WTC11 (cell line): Measurements from ENCODE around the gene NECTIN2. TPM values are rescaled to one million over a fixed set of nuclear protein-coding genes. Genes with fewer than 3 reads are reported as not detected.

ENCODE experiments used
- ATAC-seq: fragments of 200-7000 bp; cut with Tn5 transposase; 2 replicates; pipeline ENCODE4 v1.10.0; 2021; ENCODE audit warnings: mild to moderate bottlenecking, moderate library complexity
- CTCF ChIA-PET: fragments of 300-600 bp; sonication (Branson Sonifier 250); formaldehyde crosslinking; loops from one replicate; lab custom pipeline; 2021; ENCODE audit warnings: antibody characterized with exemption; lab: Charles Lee
- POLR2A ChIA-PET: fragments of 350-600 bp; sonication (Branson Sonifier 250); formaldehyde crosslinking; loops from one replicate; lab custom pipeline; 2021; ENCODE audit warnings: antibody characterized with exemption; lab: Charles Lee
- DNase-seq: peaks from one replicate; pipeline ENCODE4 v3.0.0; 2021; ENCODE audit warnings: low spot score
- H3K27ac Mint-ChIP-seq: 2 replicates; pipeline ENCODE4 v1.8.0; 2021; ENCODE audit warnings: mixed read lengths
- H3K27me3 Mint-ChIP-seq: 2 replicates; pipeline ENCODE4 v1.8.0; 2021; ENCODE audit warnings: low read depth, mild to moderate bottlenecking, moderate library complexity, mixed read lengths
- H3K36me3 Mint-ChIP-seq: 2 replicates; pipeline ENCODE4 v1.8.0; 2021; ENCODE audit warnings: mixed read lengths
- H3K4me1 Mint-ChIP-seq: 2 replicates; pipeline ENCODE4 v1.8.0; 2022; ENCODE audit warnings: mixed read lengths
- H3K4me3 Mint-ChIP-seq: 2 replicates; pipeline ENCODE4 v1.8.0; 2021; ENCODE audit warnings: mild to moderate bottlenecking, moderate library complexity, mixed read lengths
- H3K9me3 Mint-ChIP-seq: 2 replicates; pipeline ENCODE4 v1.8.0; 2021; ENCODE audit warnings: mixed read lengths
- CBFB ChIP-seq: sonication (generic); formaldehyde crosslinking; IDR thresholded peaks from 2 replicates; pipeline ENCODE4 v1.8.1; 2022; ENCODE audit warnings: mild to moderate bottlenecking, low read depth, missing genetic modification reagents
- CREM ChIP-seq: sonication (generic); formaldehyde crosslinking; IDR thresholded peaks from 2 replicates; pipeline ENCODE4 v1.8.1; 2022; ENCODE audit warnings: mild to moderate bottlenecking, missing genetic modification reagents, moderate library complexity
- EMX1 ChIP-seq: fragments of 250-450 bp; sonication (Bioruptor Pico); IDR thresholded peaks from 2 replicates; pipeline ENCODE4 v1.8.0; 2021; ENCODE audit warnings: mild to moderate bottlenecking
- GTF2I ChIP-seq: fragments of 250-450 bp; sonication (Bioruptor Pico); conservative IDR thresholded peaks from 2 replicates; pipeline ENCODE4 v1.4.0; 2021; ENCODE audit warnings: mild to moderate bottlenecking
- NFYB ChIP-seq: sonication (generic); formaldehyde crosslinking; conservative IDR thresholded peaks from 2 replicates; pipeline ENCODE4 v1.8.0; 2022; ENCODE audit warnings: low read depth, missing genetic modification reagents
- TEAD4 ChIP-seq: sonication (generic); formaldehyde crosslinking; IDR thresholded peaks from 2 replicates; pipeline ENCODE4 v1.8.0; 2022; ENCODE audit warnings: mild to moderate bottlenecking, missing genetic modification reagents
- ZNF121 ChIP-seq: sonication (generic); formaldehyde crosslinking; IDR thresholded peaks from 2 replicates; pipeline ENCODE4 v1.8.0; 2023; ENCODE audit warnings: missing genetic modification reagents
- ZNF263 ChIP-seq: sonication (generic); formaldehyde crosslinking; IDR thresholded peaks from 2 replicates; pipeline ENCODE4 v1.8.1; 2022; ENCODE audit warnings: low read depth, mild to moderate bottlenecking, moderate library complexity, missing genetic modification reagents
- ZNF396 ChIP-seq: fragments of 250-450 bp; sonication (Bioruptor Pico); IDR thresholded peaks from 2 replicates; pipeline ENCODE4 v1.8.0; 2021; ENCODE audit warnings: mild to moderate bottlenecking, moderate library complexity, borderline replicate concordance
- total RNA-seq: library from RNA; stranded (reverse); gene quantifications from 3 replicates; pipeline ENCODE4 v1.2.3, GENCODE V29; 2021
- TF ChIP-seq, protein P1 (sequence below): sonication (generic); formaldehyde crosslinking; IDR thresholded peaks from 2 replicates; pipeline ENCODE4 v1.8.0; 2023; ENCODE audit warnings: missing genetic modification reagents, mild to moderate bottlenecking, borderline replicate concordance
- TF ChIP-seq, protein P2 (sequence below): sonication (generic); formaldehyde crosslinking; IDR thresholded peaks from 2 replicates; pipeline ENCODE4 v1.8.1; 2023; ENCODE audit warnings: mild to moderate bottlenecking, missing genetic modification reagents, moderate library complexity
- TF ChIP-seq, protein P3 (sequence below): sonication (generic); formaldehyde crosslinking; IDR thresholded peaks from 2 replicates; pipeline ENCODE4 v1.8.1; 2022; ENCODE audit warnings: low read depth, missing genetic modification reagents, borderline replicate concordance
- TF ChIP-seq, protein P4 (sequence below): sonication (generic); formaldehyde crosslinking; conservative IDR thresholded peaks from 2 replicates; pipeline ENCODE4 v1.8.1; 2023; ENCODE audit warnings: mild to moderate bottlenecking, low read depth, missing genetic modification reagents, moderate library complexity
- TF ChIP-seq, protein P5 (sequence below): fragments of 200-600 bp; IDR thresholded peaks from 2 replicates; pipeline ENCODE4 v1.8.0; 2022; ENCODE audit warnings: antibody characterized with exemption

Gene NECTIN2
- total RNA-seq, 1 experiment from 2014 or later: 170 TPM

DNA sequence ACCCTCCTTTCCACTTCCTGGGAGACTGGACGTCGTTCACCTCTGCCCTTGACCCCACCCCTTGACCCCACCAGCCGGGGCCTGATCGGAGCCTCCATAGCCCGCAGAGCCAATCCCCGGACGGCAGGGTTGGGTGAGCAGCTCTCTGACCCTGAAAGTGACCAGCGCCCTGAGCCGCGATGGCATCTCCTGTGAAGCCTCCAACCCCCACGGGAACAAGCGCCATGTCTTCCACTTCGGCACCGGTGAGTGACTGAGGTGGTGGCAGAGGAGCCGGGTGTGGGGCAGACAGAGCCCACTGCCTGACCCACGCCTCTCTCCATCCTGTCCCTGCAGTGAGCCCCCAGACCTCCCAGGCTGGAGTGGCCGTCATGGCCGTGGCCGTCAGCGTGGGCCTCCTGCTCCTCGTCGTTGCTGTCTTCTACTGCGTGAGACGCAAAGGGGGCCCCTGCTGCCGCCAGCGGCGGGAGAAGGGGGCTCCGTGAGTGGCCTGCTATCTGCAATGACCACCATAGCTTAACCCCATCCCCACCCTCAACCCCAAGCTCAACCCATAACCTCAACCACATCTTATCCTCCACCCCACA, 26.8 kb upstream of the NECTIN2 start:
- CTCF ChIA-PET: no interaction called here
- Mint-ChIP-seq H3K27me3 (peaks cover 81% of the 10 kb centered on the region), H3K36me3 (peaks cover 18% of the 10 kb centered on the region), H3K27ac (no peak overlapping the region), H3K4me3 (no peak overlapping the region), H3K4me1 (no peaks in the 10 kb centered on the region), H3K9me3 (no peaks in the 10 kb centered on the region)
- TF ChIP-seq ZNF121 (CRISPR knock-in tag): no peak
- TF ChIP-seq, protein P1, sequence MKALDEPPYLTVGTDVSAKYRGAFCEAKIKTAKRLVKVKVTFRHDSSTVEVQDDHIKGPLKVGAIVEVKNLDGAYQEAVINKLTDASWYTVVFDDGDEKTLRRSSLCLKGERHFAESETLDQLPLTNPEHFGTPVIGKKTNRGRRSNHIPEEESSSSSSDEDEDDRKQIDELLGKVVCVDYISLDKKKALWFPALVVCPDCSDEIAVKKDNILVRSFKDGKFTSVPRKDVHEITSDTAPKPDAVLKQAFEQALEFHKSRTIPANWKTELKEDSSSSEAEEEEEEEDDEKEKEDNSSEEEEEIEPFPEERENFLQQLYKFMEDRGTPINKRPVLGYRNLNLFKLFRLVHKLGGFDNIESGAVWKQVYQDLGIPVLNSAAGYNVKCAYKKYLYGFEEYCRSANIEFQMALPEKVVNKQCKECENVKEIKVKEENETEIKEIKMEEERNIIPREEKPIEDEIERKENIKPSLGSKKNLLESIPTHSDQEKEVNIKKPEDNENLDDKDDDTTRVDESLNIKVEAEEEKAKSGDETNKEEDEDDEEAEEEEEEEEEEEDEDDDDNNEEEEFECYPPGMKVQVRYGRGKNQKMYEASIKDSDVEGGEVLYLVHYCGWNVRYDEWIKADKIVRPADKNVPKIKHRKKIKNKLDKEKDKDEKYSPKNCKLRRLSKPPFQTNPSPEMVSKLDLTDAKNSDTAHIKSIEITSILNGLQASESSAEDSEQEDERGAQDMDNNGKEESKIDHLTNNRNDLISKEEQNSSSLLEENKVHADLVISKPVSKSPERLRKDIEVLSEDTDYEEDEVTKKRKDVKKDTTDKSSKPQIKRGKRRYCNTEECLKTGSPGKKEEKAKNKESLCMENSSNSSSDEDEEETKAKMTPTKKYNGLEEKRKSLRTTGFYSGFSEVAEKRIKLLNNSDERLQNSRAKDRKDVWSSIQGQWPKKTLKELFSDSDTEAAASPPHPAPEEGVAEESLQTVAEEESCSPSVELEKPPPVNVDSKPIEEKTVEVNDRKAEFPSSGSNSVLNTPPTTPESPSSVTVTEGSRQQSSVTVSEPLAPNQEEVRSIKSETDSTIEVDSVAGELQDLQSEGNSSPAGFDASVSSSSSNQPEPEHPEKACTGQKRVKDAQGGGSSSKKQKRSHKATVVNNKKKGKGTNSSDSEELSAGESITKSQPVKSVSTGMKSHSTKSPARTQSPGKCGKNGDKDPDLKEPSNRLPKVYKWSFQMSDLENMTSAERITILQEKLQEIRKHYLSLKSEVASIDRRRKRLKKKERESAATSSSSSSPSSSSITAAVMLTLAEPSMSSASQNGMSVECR (CRISPR knock-in tag): no peak
- no peak for TF ChIP-seq CREM
- TF ChIP-seq ZNF396 (CRISPR knock-in tag): no peak
- TF ChIP-seq NFYB (CRISPR knock-in tag): no peak
- TF ChIP-seq, protein P2, sequence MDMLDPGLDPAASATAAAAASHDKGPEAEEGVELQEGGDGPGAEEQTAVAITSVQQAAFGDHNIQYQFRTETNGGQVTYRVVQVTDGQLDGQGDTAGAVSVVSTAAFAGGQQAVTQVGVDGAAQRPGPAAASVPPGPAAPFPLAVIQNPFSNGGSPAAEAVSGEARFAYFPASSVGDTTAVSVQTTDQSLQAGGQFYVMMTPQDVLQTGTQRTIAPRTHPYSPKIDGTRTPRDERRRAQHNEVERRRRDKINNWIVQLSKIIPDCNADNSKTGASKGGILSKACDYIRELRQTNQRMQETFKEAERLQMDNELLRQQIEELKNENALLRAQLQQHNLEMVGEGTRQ: no peak
- no peak for TF ChIP-seq TEAD4 (CRISPR knock-in tag)
- TF ChIP-seq GTF2I (CRISPR knock-in tag): no peak
- no peak for TF ChIP-seq EMX1 (CRISPR knock-in tag)
- TF ChIP-seq CBFB (CRISPR knock-in tag): no peak
- no peak for TF ChIP-seq ZNF263 (CRISPR knock-in tag)
- TF ChIP-seq, protein P3, sequence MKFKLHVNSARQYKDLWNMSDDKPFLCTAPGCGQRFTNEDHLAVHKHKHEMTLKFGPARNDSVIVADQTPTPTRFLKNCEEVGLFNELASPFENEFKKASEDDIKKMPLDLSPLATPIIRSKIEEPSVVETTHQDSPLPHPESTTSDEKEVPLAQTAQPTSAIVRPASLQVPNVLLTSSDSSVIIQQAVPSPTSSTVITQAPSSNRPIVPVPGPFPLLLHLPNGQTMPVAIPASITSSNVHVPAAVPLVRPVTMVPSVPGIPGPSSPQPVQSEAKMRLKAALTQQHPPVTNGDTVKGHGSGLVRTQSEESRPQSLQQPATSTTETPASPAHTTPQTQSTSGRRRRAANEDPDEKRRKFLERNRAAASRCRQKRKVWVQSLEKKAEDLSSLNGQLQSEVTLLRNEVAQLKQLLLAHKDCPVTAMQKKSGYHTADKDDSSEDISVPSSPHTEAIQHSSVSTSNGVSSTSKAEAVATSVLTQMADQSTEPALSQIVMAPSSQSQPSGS (CRISPR knock-in tag): no peak
- TF ChIP-seq, protein P4, sequence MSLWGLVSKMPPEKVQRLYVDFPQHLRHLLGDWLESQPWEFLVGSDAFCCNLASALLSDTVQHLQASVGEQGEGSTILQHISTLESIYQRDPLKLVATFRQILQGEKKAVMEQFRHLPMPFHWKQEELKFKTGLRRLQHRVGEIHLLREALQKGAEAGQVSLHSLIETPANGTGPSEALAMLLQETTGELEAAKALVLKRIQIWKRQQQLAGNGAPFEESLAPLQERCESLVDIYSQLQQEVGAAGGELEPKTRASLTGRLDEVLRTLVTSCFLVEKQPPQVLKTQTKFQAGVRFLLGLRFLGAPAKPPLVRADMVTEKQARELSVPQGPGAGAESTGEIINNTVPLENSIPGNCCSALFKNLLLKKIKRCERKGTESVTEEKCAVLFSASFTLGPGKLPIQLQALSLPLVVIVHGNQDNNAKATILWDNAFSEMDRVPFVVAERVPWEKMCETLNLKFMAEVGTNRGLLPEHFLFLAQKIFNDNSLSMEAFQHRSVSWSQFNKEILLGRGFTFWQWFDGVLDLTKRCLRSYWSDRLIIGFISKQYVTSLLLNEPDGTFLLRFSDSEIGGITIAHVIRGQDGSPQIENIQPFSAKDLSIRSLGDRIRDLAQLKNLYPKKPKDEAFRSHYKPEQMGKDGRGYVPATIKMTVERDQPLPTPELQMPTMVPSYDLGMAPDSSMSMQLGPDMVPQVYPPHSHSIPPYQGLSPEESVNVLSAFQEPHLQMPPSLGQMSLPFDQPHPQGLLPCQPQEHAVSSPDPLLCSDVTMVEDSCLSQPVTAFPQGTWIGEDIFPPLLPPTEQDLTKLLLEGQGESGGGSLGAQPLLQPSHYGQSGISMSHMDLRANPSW (CRISPR knock-in tag): no peak
- TF ChIP-seq, protein P5, sequence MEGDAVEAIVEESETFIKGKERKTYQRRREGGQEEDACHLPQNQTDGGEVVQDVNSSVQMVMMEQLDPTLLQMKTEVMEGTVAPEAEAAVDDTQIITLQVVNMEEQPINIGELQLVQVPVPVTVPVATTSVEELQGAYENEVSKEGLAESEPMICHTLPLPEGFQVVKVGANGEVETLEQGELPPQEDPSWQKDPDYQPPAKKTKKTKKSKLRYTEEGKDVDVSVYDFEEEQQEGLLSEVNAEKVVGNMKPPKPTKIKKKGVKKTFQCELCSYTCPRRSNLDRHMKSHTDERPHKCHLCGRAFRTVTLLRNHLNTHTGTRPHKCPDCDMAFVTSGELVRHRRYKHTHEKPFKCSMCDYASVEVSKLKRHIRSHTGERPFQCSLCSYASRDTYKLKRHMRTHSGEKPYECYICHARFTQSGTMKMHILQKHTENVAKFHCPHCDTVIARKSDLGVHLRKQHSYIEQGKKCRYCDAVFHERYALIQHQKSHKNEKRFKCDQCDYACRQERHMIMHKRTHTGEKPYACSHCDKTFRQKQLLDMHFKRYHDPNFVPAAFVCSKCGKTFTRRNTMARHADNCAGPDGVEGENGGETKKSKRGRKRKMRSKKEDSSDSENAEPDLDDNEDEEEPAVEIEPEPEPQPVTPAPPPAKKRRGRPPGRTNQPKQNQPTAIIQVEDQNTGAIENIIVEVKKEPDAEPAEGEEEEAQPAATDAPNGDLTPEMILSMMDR: no peak
- POLR2A ChIA-PET: no interaction called here
- DNase-seq: no peak
- ATAC-seq: no peak
